Common myeloid progenitor, CD34-positive (primary cell): ENCODE results near the gene EFS.

Experiments used
- CTCF ChIA-PET: fragments of 350-600 bp; sonication (Branson Sonifier 250); formaldehyde crosslinking; loops from one replicate; lab custom pipeline; 2021; ENCODE audit warnings: antibody characterized with exemption; lab: Charles Lee
- POLR2A ChIA-PET: fragments of 350-600 bp; sonication (Branson Sonifier 250); formaldehyde crosslinking; loops from one replicate; lab custom pipeline; 2021; ENCODE audit warnings: antibody characterized with exemption; lab: Charles Lee
- DNase-seq, 3 donors: peaks; one replicate each; pipeline versions ENCODE4 v3.0.0 to v3.0.0-alpha.2; 2013
- H3K27ac ChIP-seq, 2 experiments: 1 replicate in 1 of 2; 2 replicates in 1 of 2; pipeline ENCODE4 v1.7.0; 2013; ENCODE audit warnings: inconsistent platforms in 2 of 2, low read length in 2 of 2, mild to moderate bottlenecking in 2 of 2, low read depth in 1 of 2, moderate library complexity in 1 of 2; ENCODE audit not compliant: severe bottlenecking in 2 of 2, insufficient read depth in 1 of 2, poor library complexity in 1 of 2
- H3K27me3 ChIP-seq, 5 experiments: replicated peaks in 2 of 5; 1 replicate in 3 of 5; 2 replicates in 2 of 5; pipeline versions ENCODE4 v1.6.1 to v1.7.0; 2013; ENCODE audit warnings: low read length in 4 of 5, mild to moderate bottlenecking in 2 of 5, moderate library complexity in 2 of 5, inconsistent platforms in 1 of 5; ENCODE audit not compliant: insufficient read depth in 5 of 5, control insufficient read depth in 4 of 5
- H3K36me3 ChIP-seq, 4 experiments: 1 replicate in 2 of 4; 2 replicates in 2 of 4; pipeline versions ENCODE4 v1.6.1 to v1.7.0; 2013; ENCODE audit warnings: low read length in 3 of 4, control low read depth in 1 of 4, mild to moderate bottlenecking in 1 of 4; ENCODE audit not compliant: control insufficient read depth in 4 of 4, insufficient read depth in 4 of 4
- H3K4me1 ChIP-seq, 4 experiments: 1 replicate in 3 of 4; 2 replicates in 1 of 4; pipeline versions ENCODE4 v1.6.1 to v1.7.1; 2013; ENCODE audit warnings: low read length in 3 of 4, mild to moderate bottlenecking in 3 of 4, control low read depth in 1 of 4, inconsistent platforms in 1 of 4, moderate library complexity in 1 of 4; ENCODE audit not compliant: control insufficient read depth in 4 of 4, insufficient read depth in 4 of 4; ENCODE audit errors: control extremely low read depth in 1 of 4
- H3K4me3 ChIP-seq, 7 experiments: 1 replicate in 4 of 7; 2 replicates in 3 of 7; pipeline versions ENCODE4 v1.5.1 to v1.7.0; 2013; ENCODE audit warnings: mild to moderate bottlenecking in 7 of 7, low read length in 6 of 7, moderate library complexity in 6 of 7, inconsistent platforms in 2 of 7, low read depth in 2 of 7, control low read depth in 1 of 7; ENCODE audit not compliant: insufficient read depth in 4 of 7, control insufficient read depth in 1 of 7; ENCODE audit errors: extremely low read depth in 1 of 7
- H3K9me3 ChIP-seq, 5 experiments: 1 replicate in 4 of 5; 2 replicates in 1 of 5; pipeline versions ENCODE4 v1.6.1 to v1.7.1; 2013; ENCODE audit warnings: low read length in 4 of 5, mild to moderate bottlenecking in 2 of 5, inconsistent platforms in 1 of 5, low read depth in 1 of 5, moderate library complexity in 1 of 5; ENCODE audit not compliant: control insufficient read depth in 4 of 5, insufficient read depth in 2 of 5; ENCODE audit errors: control extremely low read depth in 1 of 5
- WGBS: methylation state at CpG from one replicate; pipeline ENCODE4 v1.1.5; 2013; ENCODE audit not compliant: insufficient coverage; 5-methylcytosine and 5-hydroxymethylcytosine counted together

Gene EFS

GRCh38 chr14:23347406-23348296 lies 17.3 kb downstream of the EFS start:
- ChIA-PET POLR2A (no interaction called here), CTCF (interaction anchor here (1.3 to 3.3 kb wide), 6 partner anchors 10 to 212 kb away, joined by 3 to 28 read pairs (median 4); no protein-coding TSS in a partner anchor)
- Histone ChIP-seq H3K4me1 (peaks cover 0 to 10% (median 10%) of the 10 kb centered on the region in 4 experiments), H3K9me3 (no peaks in the 10 kb centered on the region), H3K4me3 (no peak overlapping the region), H3K27me3 (peaks cover 0 to 19% (median 0%) of the 10 kb centered on the region in 5 experiments), H3K27ac (no peak overlapping the region), H3K36me3 (no peaks in the 10 kb centered on the region)
- WGBS: 98% methylated on average over 13 of the region's 19 CpGs
- DNase-seq: no peak

GRCh38 chr14:23346693-23347405 lies 18.1 kb downstream of the EFS start:
- CTCF ChIA-PET: interaction anchor here (1.3 to 3.3 kb wide), 11 partner anchors 9 to 213 kb away, joined by 3 to 28 read pairs (median 5); partner anchors contain the start of gene PABPN1
- no peak overlapping the region for H3K4me3 ChIP-seq
- H3K27me3 ChIP-seq: peaks cover 0 to 15% (median 0%) of the 10 kb centered on the region in 5 experiments
- no peak overlapping the region for H3K27ac ChIP-seq
- H3K36me3 ChIP-seq: no peaks in the 10 kb centered on the region
- H3K4me1 ChIP-seq: peaks cover 0 to 4% (median 3%) of the 10 kb centered on the region in 4 experiments
- POLR2A ChIA-PET: no interaction called here
- no peak for DNase-seq
- H3K9me3 ChIP-seq: no peaks in the 10 kb centered on the region
- WGBS: 94% methylated on average over 21 of the region's 27 CpGs

- no peaks in the 10 kb centered on the region for H3K9me3 ChIP-seq
- POLR2A ChIA-PET: no interaction called here
- no peak overlapping the region for H3K4me3 ChIP-seq
- CTCF ChIA-PET: interaction anchor here (0.7 to 3.3 kb wide), 14 partner anchors 9 to 130 kb away, joined by 3 to 28 read pairs (median 4); partner anchors contain the start of gene PABPN1
- no peaks in the 10 kb centered on the region for H3K36me3 ChIP-seq
- DNase-seq: no peak
- H3K4me1 ChIP-seq: no peaks in the 10 kb centered on the region
- H3K27me3 ChIP-seq: peaks cover 0 to 8% (median 0%) of the 10 kb centered on the region in 5 experiments
- H3K27ac ChIP-seq: no peak overlapping the region
- WGBS: 93% methylated on average over 10 of the region's 13 CpGs
Observed at GRCh38 chr14:23345987-23346692, 18.8 kb downstream of the EFS start.

GRCh38 chr14:23344481-23344880 lies 20.5 kb downstream of the EFS start:
- 89% methylated on average over 2 of the region's 3 CpGs for WGBS
- peak in 1 of 3 donors; percentile 21 for DNase-seq
- Histone ChIP-seq H3K36me3 (no peaks in the 10 kb centered on the region), H3K27ac (no peak overlapping the region), H3K4me3 (no peak overlapping the region), H3K9me3 (peaks cover 0 to 4% (median 1%) of the 10 kb centered on the region in 5 experiments), H3K4me1 (no peaks in the 10 kb centered on the region), H3K27me3 (no peaks in the 10 kb centered on the region)
- ChIA-PET CTCF (interaction anchor here (1.4 to 3.3 kb wide), 8 partner anchors 16 to 49 kb away, joined by 3 to 28 read pairs (median 6); partner anchors contain the start of gene PABPN1), POLR2A (no interaction called here)

- DNase-seq: no peak
- Histone ChIP-seq H3K4me1 (no peaks in the 10 kb centered on the region), H3K4me3 (no peak overlapping the region), H3K27ac (no peak overlapping the region), H3K36me3 (no peaks in the 10 kb centered on the region), H3K9me3 (peaks cover 0 to 4% (median 1%) of the 10 kb centered on the region in 5 experiments), H3K27me3 (no peaks in the 10 kb centered on the region)
- WGBS: no CpG with 5 or more reads among the region's 1 CpG
- ChIA-PET POLR2A (interaction anchor here (0.6 kb wide), 1 partner anchor 190 kb away, joined by 3 read pairs; no protein-coding TSS in a partner anchor), CTCF (interaction anchor here (1.6 to 2.2 kb wide), 2 partner anchors 11 to 40 kb away, joined by 5 to 6 read pairs; no protein-coding TSS in a partner anchor)
Observed at GRCh38 chr14:23339506-23340268, 25.3 kb downstream of the EFS start.

GRCh38 chr14:23335623-23336022 lies 29.3 kb downstream of the EFS start:
- Histone ChIP-seq H3K27ac (no peak overlapping the region), H3K36me3 (no peaks in the 10 kb centered on the region), H3K27me3 (no peaks in the 10 kb centered on the region), H3K4me1 (no peaks in the 10 kb centered on the region), H3K4me3 (no peak overlapping the region), H3K9me3 (peaks cover 0 to 4% (median 1%) of the 10 kb centered on the region in 5 experiments)
- 89% methylated on average over 2 of the region's 5 CpGs for WGBS
- peak in 1 of 3 donors; percentile 29 for DNase-seq
- ChIA-PET POLR2A (no interaction called here), CTCF (interaction anchor here (1.0 to 1.3 kb wide), 4 partner anchors 27 to 44 kb away, joined by 3 to 4 read pairs (median 3); no protein-coding TSS in a partner anchor)
